AG08395 (cell line): ENCODE data around the gene ZNRF3.
"Not testable (repeated sequence)": the region's sequence is repeated elsewhere in the genome, so short reads cannot be mapped to it uniquely, and the experiment has no call there.

Experiments used
- DNase-seq: peaks from one replicate; pipeline ENCODE4 v3.0.0; 2012; ENCODE audit warnings: mixed read lengths, low spot score

ZNRF3 gene

GRCh38 chr22:28985581-28986290 is 102.4 kb downstream of the ZNRF3 start:
- no peak for DNase-seq

GRCh38 chr22:28986366-28986765 is 103.0 kb downstream of the ZNRF3 start:
- DNase-seq: no peak

- DNase-seq: no peak
Observed at GRCh38 chr22:28988457-28988856, 105.1 kb downstream of the ZNRF3 start.

- no peak for DNase-seq
Observed at GRCh38 chr22:28989035-28989464, 105.7 kb downstream of the ZNRF3 start.

GRCh38 chr22:28989484-28989883 is 106.1 kb downstream of the ZNRF3 start:
- no peak for DNase-seq

- DNase-seq: no peak
Observed at GRCh38 chr22:28989912-28990311, 106.5 kb downstream of the ZNRF3 start.

- no peak for DNase-seq
Observed at GRCh38 chr22:28992565-28993356, 109.4 kb downstream of the ZNRF3 start.

DNA sequence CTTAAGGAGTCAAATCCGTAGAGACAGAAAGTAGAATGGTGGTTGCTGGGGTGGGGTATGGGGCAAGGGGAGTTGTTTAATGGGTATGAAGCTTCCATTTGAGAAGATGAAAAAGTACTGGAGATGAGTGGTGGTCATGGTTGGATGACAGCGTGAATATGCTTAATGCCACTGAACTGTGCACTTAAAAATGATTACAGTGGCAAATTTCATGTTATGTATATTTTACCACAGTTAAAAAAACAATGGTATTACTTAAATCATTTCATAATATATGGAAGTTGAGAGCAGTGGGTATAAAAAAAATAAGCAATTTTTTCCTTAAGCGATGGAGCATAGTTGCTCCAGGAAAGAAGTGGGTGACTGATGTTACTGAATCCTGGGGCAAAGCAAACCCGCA is 111.2 kb downstream of the ZNRF3 start:
- no peak for DNase-seq

DNA sequence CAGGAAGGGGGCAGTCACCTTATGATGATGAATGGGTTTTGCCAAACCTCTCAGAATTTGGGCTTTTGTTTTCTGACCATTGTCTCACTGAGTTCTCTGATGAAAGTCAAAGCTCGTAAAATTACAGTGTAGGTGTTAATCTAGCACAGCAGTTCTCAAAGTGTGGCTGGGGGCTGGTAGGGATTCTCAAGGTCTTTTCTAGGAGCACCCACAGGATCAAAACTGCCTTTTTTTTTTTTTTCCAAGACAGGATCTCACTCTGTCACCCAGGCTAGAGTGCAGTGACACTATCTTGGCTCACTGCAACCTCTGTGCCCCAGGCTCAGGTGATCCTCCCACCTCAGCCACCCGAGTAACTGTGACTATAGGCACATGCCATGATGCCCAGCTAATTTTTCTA is 112.2 kb downstream of the ZNRF3 start:
- DNase-seq: no peak

DNA sequence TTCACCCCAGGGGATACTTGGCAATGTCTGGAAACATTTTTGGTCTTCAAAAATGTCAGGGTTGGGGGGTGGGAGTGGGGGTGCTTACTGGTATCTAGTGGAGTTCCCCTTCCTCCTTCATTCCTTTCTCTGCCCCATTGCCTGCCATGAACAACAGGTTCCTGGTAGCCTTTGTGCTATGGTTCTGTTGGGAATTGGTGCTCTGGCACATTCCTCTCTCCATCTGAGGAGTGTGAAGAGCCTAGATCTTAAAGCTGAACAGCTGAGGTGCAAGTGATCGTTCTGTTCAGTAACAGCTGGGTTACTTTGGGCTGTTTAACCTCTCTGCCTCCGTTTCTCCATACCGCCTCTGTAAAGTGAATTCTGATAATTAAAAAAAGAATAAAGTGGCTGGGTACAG is 114.0 kb downstream of the ZNRF3 start:
- DNase-seq: no peak

- DNase-seq: no peak
Observed at GRCh38 chr22:28998681-28999080, 115.3 kb downstream of the ZNRF3 start.

DNA sequence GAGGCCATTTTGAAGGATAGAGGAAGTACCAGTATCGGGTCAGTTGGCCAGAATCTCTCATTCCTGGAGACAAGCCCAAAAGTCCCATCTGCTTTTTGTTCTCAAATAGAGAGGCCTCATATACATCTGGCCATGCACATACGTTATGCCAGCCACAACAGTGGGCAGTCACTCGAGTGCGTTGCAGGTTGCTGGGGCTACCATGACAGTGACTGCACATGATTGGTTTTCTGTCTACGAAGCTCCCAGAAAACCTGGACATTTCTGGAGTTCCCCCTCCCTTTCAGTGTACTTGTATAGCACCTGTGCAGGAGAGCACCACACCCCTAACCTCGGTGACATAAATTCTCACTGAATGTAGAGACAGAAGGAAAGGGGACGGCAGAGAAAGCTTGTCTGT is 116.1 kb downstream of the ZNRF3 start:
- DNase-seq: no peak

DNA sequence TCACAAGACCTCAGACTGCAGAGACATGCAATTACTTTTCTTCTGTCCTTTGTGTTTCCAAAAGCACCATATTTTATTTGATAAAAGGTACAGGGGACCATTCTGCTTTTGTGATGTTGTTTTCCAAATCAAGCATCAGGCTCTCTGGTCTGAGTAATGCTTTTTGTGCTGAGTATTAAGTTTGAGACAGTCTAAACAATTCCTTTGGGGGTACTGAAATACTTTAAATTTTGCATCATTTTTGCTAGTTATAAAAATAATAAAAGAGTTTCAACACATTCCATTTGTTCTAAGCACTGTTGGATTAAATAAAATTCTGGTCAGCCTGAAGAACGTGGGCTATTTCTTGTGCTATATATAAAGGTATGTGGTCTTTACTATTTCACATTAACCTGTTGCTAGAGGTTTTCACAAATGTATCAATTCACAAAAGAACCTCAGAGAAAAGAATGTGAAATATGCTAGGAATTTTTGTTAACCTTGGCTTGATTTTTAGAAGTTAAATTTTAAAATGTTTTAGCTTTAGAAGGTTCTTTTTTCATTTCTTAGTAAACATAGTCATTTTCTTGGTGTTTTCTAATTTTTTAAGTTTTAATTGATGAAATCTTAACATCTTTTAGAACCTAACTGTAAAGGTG is 116.7 kb downstream of the ZNRF3 start:
- DNase-seq: no peak

DNA sequence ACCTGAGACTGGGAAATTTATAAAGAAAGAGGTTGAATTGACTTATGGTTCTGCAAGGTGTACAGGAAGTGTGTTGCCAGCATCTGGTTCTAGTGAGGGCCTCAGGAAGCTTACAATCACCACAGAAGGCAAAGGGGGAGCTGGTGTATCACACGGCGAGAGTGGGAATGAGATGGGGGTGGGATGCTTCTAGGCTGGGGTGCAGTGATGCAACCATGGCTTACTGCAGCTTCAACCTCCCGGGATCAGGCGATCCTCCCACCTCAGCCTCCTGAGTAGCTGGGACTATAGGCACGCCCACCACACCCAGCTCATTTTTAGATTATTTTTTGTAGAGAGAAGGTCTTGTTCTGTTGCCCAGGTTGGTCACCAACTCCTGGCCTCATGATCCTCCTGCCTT is 117.3 kb downstream of the ZNRF3 start:
- no peak for DNase-seq

DNA sequence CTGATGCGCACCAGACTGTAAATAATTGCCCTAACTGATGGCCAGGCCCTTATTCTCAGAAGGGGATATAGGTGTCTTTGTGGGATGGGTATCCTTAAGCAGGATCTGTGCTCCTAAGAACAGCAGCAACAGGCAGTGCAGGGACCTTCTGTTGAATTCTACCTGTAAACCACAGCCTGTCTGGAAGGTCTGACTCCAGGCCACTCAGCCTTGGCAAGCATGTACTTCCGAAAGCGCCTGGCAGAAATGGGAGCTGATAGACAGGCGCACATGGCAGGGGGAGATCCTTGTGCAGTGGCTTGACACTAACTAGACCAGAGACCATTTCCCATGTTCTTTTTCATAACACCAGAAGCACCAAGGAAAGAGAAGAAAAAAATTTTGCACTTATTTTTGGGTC is 119.2 kb downstream of the ZNRF3 start:
- DNase-seq: no peak

DNA sequence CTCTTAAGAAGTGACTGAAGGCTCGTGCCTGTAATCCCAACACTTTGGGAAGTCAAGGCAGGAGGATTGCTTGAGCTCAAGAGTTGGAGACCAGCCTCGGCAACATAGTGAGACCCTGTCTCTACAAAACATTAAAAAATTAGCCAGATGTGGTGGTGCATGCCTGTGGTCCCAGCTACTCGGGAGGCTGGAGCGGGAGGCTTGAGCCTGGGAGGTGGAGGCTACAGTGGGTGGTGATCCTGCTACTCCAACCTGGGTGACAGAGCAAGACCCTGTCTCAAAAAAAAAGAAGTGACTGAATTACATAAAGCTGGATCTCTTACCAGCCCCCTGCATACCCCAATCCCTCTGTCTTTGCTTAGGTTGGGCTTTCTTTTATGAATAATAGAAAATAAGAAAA is 120.2 kb downstream of the ZNRF3 start:
- DNase-seq: no peak

DNA sequence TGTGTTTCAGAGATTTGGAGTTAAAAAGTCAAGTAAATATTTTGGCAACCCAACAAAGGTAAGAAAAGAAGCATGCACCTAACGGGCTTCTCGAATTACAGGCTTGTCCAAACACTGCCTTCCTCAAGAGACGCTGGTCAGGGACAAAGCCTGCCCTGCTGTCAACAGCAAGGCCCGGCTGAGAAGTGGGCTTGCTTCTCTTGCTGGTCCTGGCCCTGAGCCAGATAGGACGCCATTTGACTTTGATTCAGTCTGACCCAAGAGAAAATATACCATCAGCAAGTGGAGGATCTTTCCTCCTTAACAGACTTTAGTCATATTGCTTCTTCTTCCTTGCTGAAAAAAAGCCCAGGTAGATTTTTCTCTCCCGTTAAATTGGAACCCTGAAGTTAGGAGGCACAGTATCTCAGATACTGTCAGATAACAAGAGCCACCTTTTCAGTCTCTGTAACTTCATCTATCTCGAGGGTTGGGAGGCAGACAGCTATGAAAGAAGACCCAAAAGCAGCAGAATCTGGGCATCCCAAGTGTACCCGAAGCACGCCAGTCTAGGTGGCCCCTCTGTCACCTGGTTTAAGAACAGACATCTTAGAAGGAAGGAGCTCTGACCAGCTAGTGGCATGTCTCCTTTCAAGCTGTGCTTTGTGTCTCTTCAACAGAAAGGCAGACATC is 120.7 kb downstream of the ZNRF3 start:
- no peak for DNase-seq

- no peak for DNase-seq
Observed at GRCh38 chr22:29004647-29005371, 121.4 kb downstream of the ZNRF3 start.

- not testable (repeated sequence) for DNase-seq
Observed at GRCh38 chr22:29005754-29006153, 122.4 kb downstream of the ZNRF3 start.

- DNase-seq: no peak
Observed at GRCh38 chr22:29006346-29006745, 123.0 kb downstream of the ZNRF3 start.

DNA sequence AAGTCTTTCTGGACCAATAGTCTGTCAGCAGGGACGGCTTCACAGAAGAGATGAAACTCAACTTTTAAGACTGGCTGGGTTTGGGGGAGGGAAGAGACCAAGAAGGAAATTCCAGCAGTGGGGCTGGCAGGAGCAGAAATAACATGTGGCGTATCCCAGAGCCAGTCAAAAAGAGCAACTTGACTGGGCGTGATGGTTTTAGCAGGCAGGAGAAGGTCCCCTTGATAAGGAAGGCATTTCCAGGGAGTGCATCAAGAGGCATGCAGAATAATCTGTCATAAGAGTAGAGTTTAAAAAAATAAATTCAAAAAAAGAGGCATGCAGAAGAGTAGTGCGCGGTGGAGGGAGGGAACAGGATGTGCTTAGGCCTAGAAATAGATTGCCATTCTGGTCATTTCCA is 125.8 kb downstream of the ZNRF3 start:
- no peak for DNase-seq
